Glomerular visceral epithelial cell (primary cell): Measurements from ENCODE around the gene ZNF562.

Experiments used
- DNase-seq: peaks from one replicate; pipeline ENCODE4 v3.0.0-alpha.2; 2016; ENCODE audit errors: extremely low spot score

Gene ZNF562

DNA sequence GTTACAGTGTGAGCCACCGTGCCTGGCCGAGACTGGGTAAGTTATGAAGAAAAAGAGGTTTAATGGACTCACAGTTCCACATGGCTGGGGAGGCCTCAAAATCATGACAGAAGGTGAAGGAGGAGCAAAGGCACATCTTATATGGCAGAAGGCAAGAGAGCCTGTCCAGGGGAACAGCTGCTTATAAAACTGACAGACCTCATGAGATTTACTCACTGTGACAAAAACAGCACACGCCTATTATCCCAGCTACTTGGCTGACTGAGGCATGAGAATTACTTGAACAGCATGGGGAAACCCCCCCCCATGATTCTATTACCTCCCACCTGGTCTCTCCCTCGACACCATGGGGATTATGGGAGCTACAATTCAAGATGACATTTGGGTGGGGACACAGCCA lies 30.4 kb downstream of the ZNF562 start:
- DNase-seq, result no peak

DNA sequence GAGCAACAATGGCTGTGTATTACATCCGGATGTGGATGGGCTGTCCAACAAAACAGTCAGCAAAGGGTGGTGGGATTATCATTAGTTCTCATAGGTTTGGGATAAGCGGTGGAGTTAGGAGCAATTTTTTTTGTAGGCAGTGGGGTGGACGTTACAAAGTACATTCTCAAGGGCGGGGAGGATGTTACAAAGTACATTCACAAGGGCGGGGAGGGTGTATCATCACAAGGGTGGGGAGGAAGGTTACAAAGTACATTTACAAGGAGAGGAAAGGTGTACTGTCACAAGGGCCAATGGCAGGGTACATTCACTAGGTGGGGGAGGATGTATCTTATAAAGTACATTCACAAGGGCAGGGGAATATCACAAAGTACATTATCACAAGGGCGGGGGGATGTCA lies 33.1 kb downstream of the ZNF562 start:
- DNase-seq, result no peak

DNA sequence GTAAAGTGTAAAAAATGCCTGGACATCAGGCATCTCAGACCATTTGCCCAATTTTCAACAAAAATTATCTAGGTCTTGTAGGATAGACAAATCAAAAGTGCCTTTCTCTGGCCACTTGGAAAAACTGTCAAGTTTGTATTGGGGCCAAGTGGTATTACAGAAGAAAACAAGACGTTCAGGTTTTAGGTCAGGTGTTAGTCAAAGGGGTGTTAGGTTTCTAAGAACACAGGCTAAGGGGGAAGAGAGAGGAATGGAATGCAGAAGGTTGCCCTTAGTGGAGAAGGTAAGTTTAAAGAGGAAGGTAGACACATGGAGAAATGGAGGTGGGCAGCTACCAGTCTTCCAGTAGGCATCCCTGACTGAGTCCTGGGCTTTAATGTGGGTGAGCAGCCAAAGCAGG lies 33.9 kb downstream of the ZNF562 start:
- DNase-seq, result no peak

DNA sequence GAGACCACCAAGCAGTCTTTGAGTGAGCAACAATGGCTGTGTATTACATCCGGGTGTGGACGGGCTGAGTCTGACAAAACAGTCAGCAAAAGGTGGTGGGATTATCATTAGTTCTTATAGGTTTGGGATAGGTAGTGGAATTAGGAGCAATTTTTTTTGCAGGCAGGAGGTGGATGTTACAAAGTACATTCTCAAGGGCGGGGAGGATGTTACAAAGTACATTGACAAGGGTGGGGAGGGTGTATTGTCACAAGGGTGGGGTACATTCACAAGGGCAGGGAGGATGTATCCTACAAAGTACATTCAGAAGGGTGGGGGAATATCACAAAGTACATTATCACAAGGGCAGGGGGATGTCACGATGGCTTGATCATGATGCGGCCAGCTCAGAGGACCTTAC lies 38.9 kb downstream of the ZNF562 start:
- DNase-seq, result no peak

DNA sequence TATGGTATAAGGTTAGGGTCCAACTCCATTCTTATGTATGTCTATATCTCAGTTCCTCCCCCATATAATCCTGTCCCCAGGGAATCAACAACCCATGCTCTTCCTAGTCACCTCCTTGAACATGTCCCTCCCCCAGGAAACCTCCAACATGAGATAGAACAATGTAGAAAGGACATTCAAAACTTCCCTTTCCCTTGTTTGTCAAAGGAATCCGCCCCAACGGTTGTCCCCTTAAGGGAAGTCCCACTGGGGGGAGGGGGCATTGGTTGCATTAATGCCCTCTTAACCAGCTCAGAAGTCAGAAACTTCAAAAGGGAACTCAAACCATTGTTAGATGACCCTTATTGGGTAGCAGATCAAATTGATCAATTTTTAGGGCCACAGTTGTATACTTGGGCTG lies 47.0 kb downstream of the ZNF562 start:
- no peak for DNase-seq

DNA sequence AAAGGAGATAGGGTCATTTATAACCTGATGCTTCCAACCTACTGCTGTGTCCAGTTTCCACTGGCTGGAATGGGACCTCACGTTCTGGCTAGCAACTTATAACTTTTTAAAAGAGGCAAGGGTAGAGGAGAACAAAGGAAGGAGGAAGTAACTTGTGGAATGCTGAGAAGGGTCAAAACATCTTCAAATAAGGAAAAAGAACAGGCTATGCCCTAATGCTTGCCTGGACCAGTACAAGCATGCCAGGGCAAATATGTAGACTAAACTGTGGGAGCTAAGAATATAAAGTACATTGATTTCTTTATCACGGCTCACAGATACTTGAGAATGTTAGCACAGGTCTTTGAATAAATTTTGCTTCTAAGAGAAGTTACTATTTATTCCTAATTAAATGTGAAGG lies 52.4 kb downstream of the ZNF562 start:
- DNase-seq, result no peak

DNA sequence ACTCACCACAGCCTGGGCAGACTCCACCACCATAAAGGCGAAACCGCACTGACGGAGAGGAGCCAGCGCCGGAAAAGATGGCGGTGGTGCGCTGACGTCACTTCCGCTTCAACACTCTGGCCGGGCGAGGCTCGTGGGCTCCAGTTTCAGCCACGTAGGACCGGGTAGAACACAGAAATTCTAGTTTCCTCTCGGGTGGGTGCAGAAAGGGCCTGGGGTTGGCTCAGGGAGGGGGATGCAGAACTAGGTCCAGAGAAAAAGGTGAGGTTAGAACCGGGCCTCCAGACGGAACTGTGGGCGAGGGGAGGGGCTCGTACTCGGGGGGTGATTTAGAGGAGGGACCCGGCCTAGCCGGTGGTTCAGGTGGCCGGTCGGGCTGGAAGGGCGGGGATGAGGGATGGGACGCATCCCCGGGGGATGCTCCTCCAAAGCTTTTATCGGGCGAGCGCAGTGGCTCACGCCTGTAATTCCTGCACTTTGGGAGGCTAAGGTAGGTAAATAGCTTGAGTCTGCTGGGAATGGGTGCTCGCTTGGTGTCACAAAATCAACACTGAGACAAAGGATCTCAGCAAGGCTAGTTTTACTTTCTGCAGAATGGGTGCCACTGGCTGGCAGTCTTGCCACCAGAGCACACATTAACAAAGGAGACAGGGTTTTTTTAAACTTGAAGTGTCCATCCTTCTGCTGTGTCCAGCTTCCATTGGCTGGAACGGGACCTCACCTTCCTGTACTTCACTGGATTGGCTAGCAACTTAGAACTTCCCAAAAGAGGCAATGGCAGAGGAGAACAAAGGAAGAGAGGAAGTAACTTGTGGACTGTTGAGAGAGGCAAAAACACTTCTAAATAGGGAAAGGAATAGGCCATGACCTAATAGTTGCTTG lies 53.5 kb downstream of the ZNF562 start, which contains the start of gene ZNF561:
ZNF561 (minus strand) TSS at position 77 of the 882 bp plus-strand sequence. CDS start 1,776 bp downstream, outside the sequence.
- peak; percentile 91 for DNase-seq

DNA sequence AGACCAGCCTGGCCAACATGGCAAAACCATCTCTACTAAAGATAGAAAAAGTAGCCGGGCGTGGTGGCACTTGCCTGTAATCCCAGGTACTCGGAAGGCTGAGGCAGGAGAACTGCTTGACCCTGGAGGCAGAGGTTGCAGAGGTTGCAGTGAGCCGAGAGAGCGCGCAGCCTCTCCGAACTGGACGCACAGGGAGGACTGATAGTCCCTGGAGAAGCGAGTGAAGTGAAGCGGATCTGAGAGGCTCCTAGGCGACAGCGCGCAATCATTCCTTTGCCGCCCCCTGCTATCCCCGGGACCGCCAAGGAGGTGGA lies 54.1 kb downstream of the ZNF562 start:
- DNase-seq, result no peak

DNA sequence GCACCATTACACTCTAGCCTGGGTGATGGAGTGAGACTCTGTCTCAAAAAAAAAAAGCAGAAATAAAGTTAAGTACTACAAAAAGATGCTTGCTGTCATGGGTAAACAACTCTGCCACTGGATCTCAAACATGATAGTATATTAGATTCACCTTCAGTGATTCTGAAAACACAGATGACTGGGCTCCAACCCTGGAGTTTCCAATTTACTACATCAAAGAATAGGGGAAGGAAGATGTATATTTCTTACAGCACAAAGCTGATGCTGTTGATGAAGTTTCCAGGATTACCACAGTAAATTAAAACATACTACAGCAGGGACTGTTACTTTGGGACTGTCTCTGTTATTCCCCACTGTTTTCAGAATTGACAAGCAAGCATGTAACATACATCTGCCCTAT lies 59.1 kb downstream of the ZNF562 start:
- DNase-seq, result no peak

DNA sequence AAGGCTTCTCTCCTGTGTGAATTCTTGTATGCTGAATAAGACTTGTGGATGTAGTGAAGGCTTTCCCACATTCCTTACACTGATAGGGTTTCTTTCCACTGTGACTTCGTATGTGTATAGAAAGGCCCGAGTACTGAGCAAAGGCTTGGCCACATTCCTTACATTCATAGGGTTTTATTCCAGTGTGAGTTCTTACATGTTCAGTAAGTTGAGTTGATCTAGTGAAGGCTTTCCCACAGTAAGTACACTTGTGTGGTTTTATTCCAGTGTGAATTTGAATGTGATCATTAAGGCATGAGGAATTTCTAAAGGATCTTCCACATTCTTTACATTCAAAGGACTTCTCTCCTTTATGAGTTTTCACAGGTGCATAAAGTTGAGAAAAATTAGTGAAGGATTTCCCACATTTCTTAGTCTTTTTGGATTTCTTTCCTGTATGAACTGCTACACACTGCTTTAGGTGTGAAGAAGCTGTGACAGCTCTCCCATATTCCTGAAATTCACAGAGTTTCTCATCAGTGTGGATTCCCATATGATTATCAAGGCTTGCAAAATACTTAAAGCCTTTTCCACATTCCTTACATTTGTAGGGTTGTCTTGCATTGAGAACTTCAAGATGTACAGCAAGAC lies 64.3 kb downstream of the ZNF562 start:
- DNase-seq, result no peak

DNA sequence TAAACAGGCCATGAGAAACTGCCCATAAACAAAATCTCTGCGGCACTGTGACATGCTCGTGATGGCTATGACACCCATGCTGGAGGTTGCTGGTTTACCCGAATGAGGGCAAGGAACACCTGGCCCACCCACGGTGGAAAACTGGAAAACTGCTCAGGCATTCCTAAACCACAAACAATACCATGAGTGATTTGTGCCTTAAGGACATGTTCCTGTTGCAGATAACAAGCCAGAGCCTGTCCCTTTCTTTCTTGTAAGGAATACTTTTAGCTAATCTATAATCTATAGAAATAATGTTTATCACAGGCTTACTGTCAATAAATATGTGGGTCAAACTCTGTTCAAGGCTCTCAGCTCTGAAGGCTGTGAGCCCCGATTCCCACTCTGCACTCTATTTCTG lies 66.0 kb downstream of the ZNF562 start:
- no peak for DNase-seq

DNA sequence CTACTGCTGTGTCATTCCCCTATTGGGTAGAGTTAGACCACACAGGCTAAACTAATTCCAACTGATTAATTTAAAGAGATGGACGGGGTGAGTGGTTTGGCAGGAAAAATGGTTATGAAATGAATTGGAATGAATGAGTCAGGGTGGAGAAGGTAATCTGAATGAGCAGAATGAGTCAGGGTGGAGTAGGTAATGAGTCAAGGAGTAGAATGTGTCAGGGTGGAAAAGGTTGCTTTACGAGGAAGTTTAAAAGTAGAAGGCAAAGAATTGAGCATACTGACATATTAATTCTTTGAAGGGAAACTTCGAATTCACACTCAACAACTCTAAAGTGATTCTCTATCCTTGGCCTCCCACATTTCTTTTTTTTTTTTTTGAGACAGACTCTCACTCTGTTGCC lies 77.9 kb downstream of the ZNF562 start:
- peak; percentile 68 for DNase-seq
